ENCODE measurements around the gene NEDD9. TPM values are rescaled to one million over a fixed set of nuclear protein-coding genes. Genes with fewer than 3 reads are reported as not detected.

NEDD9 gene
- total RNA-seq, 1 experiment from 2014 or later = 4.4 TPM

- intact Hi-C loops (cut with micrococcal nuclease) = no loop called here
- CTCF ChIA-PET = no interaction called here
- H3K9me3 Mint-ChIP-seq (ENCODE audit: unreplicated experiment) = no peaks in the 10 kb centered on the region
- POLR2A ChIA-PET = no interaction called here
- no peak for TF ChIP-seq CTCF (IDR thresholded peaks at IDR 0.05; ENCODE audit: unreplicated experiment)
- BruUV-seq (replicated peaks) = no TSS peak
- no peaks in the 10 kb centered on the region for H3K4me1 Mint-ChIP-seq (ENCODE audit: insufficient read depth, unreplicated experiment)
- no peak for DNase-seq (ENCODE audit: unreplicated experiment)
- no peaks in the 10 kb centered on the region for H3K27me3 Mint-ChIP-seq (ENCODE audit: insufficient read depth, unreplicated experiment)
- no peak overlapping the region for H3K4me3 Mint-ChIP-seq (ENCODE audit: unreplicated experiment)
- no peaks in the 10 kb centered on the region for H3K36me3 Mint-ChIP-seq (ENCODE audit: insufficient read depth, unreplicated experiment)
- no peak overlapping the region for H3K27ac Mint-ChIP-seq (ENCODE audit: low read depth, unreplicated experiment)
Observed at GRCh38 chr6:11271228-11272020, 39.0 kb upstream of the NEDD9 start.

DNA sequence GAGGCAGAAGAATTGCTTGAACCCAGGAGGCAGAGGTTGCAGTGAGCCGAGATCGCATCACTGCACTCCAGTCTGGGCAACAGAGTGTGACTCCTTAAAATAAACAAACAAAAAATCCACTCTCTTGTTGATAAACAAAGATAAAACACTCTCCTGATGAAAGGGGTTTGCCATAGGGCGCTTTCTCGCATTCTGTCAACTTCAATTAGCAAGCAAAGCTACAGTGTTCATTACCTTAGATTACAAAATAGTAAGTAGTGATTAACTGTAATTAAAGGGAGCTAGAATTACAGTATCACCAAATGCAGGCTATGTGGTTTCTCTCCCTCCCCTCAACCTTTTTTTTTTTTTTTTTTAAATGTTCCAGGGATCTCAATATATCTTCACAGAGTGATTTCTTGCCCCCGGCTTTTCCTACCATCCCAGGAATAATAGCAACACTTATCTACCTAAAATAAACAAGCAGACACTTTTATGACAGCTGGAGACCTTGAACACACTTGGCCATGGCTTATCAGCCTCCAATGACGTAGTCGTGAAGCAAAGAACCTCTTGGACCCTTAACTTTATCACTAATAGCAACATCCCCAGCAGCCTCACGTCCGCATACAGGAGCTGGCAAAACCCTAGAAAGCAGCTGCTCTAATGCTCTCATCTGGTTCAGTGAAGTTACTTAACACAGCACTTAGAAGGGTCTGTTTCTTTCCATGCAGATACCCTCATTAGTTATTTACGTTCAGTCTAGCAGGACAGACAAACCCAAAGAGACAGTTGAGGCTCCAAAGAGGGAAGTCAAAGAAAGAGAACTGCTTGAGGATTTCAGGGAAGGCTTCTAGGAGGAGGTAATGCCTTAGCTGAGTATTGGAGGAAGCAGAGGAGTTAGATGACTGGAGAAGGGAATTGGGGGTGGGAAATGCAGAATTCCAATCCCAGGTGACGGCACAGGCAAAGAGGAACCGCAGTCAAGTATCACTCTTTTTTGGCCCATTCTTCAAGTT is 37.9 kb upstream of the NEDD9 start:
- no peaks in the 10 kb centered on the region for H3K27me3 Mint-ChIP-seq (ENCODE audit: insufficient read depth, unreplicated experiment)
- BruUV-seq (replicated peaks) = no TSS peak
- H3K9me3 Mint-ChIP-seq (ENCODE audit: unreplicated experiment) = no peaks in the 10 kb centered on the region
- no peak overlapping the region for H3K27ac Mint-ChIP-seq (ENCODE audit: low read depth, unreplicated experiment)
- ChIA-PET CTCF (interaction anchor here (0.7 kb wide), 1 partner anchor 100 kb away, joined by 3 read pairs; no protein-coding TSS in a partner anchor), POLR2A (no interaction called here)
- H3K36me3 Mint-ChIP-seq (ENCODE audit: insufficient read depth, unreplicated experiment) = no peaks in the 10 kb centered on the region
- H3K4me1 Mint-ChIP-seq (ENCODE audit: insufficient read depth, unreplicated experiment) = no peaks in the 10 kb centered on the region
- TF ChIP-seq CTCF (IDR thresholded peaks at IDR 0.05; ENCODE audit: unreplicated experiment) = no peak
- intact Hi-C loops (cut with micrococcal nuclease) = no loop called here
- H3K4me3 Mint-ChIP-seq (ENCODE audit: unreplicated experiment) = no peak overlapping the region
- no peak for DNase-seq (ENCODE audit: unreplicated experiment)

DNA sequence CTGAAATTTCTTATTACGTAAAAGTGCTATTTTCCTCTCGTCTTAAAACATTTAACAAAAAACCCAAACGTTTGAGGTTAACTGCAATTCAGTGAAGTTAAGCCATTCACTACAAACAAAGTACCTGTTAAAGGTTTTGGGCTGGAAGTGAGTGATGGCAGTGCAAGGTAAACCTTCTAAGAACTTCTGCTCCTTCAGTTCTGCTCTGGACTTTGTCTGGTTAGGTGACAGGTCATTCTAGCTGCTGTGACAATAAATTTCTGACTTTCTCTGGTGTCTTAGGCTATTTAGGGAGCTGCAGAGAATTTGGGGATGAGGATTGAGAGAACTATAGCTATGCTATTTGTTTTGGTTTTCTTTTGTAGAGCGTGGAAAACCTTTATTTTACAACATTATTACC is 36.5 kb upstream of the NEDD9 start:
- Mint-ChIP-seq H3K27ac (ENCODE audit: low read depth, unreplicated experiment) (no peak overlapping the region), H3K27me3 (ENCODE audit: insufficient read depth, unreplicated experiment) (no peaks in the 10 kb centered on the region), H3K4me3 (ENCODE audit: unreplicated experiment) (no peak overlapping the region), H3K9me3 (ENCODE audit: unreplicated experiment) (no peaks in the 10 kb centered on the region), H3K36me3 (ENCODE audit: insufficient read depth, unreplicated experiment) (no peaks in the 10 kb centered on the region), H3K4me1 (ENCODE audit: insufficient read depth, unreplicated experiment) (no peaks in the 10 kb centered on the region)
- DNase-seq (ENCODE audit: unreplicated experiment) = no peak
- POLR2A ChIA-PET = interaction anchor here (0.9 kb wide), 1 partner anchor 17 kb away, joined by 3 read pairs; no protein-coding TSS in a partner anchor
- TF ChIP-seq CTCF (IDR thresholded peaks at IDR 0.05; ENCODE audit: unreplicated experiment) = no peak
- BruUV-seq (replicated peaks) = no TSS peak
- CTCF ChIA-PET = no interaction called here
- intact Hi-C loops (cut with micrococcal nuclease) = no loop called here

DNA sequence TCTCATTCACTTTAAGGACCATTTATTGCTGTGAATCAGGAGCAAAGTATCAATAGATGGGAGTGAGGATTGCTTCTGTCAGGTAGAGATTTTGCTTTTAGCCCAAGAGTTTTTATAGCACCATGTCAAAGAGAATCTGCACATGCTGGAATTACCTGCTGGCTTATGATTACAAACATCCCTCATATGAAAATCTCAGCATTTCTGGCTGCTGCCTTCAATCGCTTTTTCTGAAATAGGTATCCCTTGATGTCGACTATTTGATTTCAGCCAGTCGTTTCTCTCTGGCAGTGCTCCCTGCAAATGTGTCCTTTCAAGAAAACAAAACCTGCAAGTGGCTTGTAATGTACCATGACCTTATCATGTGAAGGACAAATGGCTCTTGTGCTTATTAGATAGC is 34.5 kb upstream of the NEDD9 start:
- intact Hi-C loops (cut with micrococcal nuclease) = no loop called here
- H3K4me3 Mint-ChIP-seq (ENCODE audit: unreplicated experiment) = no peak overlapping the region
- H3K27me3 Mint-ChIP-seq (ENCODE audit: insufficient read depth, unreplicated experiment) = no peaks in the 10 kb centered on the region
- no peak for DNase-seq (ENCODE audit: unreplicated experiment)
- H3K9me3 Mint-ChIP-seq (ENCODE audit: unreplicated experiment) = no peaks in the 10 kb centered on the region
- no peak overlapping the region for H3K27ac Mint-ChIP-seq (ENCODE audit: low read depth, unreplicated experiment)
- no peaks in the 10 kb centered on the region for H3K4me1 Mint-ChIP-seq (ENCODE audit: insufficient read depth, unreplicated experiment)
- BruUV-seq (replicated peaks) = no TSS peak
- no peak for TF ChIP-seq CTCF (IDR thresholded peaks at IDR 0.05; ENCODE audit: unreplicated experiment)
- POLR2A ChIA-PET = no interaction called here
- CTCF ChIA-PET = no interaction called here
- no peaks in the 10 kb centered on the region for H3K36me3 Mint-ChIP-seq (ENCODE audit: insufficient read depth, unreplicated experiment)

Measured in MCF 10A (cell line).